WERI-Rb-1 (cell line): Measurements from ENCODE around the gene RSPH9.

Experiments
- DNase-seq: peaks from one replicate; pipeline ENCODE4 v3.0.0-alpha.2; 2020
- H3K27ac ChIP-seq: fragments of 250-450 bp; sonication (Bioruptor Pico); 2 replicates; pipeline ENCODE4 v1.5.1; 2020; ENCODE audit warnings: mild to moderate bottlenecking, moderate library complexity
- H3K27me3 ChIP-seq: fragments of 250-450 bp; sonication (Bioruptor Pico); 2 replicates; pipeline ENCODE4 v1.5.1; 2021; ENCODE audit warnings: mild to moderate bottlenecking, low read depth, moderate library complexity; ENCODE audit not compliant: insufficient read depth, severe bottlenecking
- H3K36me3 ChIP-seq: fragments of 250-450 bp; sonication (Bioruptor Pico); 2 replicates; pipeline ENCODE4 v1.5.1; 2020; ENCODE audit warnings: mild to moderate bottlenecking, moderate library complexity
- H3K4me3 ChIP-seq: 2 replicates; pipeline ENCODE4 v1.5.1; 2011; ENCODE audit warnings: low read depth, mild to moderate bottlenecking, control low read depth, low read length
- H3K9me3 ChIP-seq: fragments of 250-450 bp; sonication (Bioruptor Pico); 2 replicates; pipeline ENCODE4 v1.5.1; 2021; ENCODE audit warnings: mild to moderate bottlenecking, moderate library complexity; ENCODE audit not compliant: severe bottlenecking
- CTCF ChIP-seq: IDR thresholded peaks from 2 replicates; pipeline ENCODE4 v1.5.1; 2011; ENCODE audit warnings: low read depth, mild to moderate bottlenecking, control low read depth, inconsistent platforms, low read length

RSPH9 gene

GRCh38 chr6:43710576-43710975 lies 65.7 kb downstream of the RSPH9 start:
- H3K9me3 ChIP-seq = no peaks in the 10 kb centered on the region
- no peak overlapping the region for H3K4me3 ChIP-seq
- no peak overlapping the region for H3K27ac ChIP-seq
- H3K27me3 ChIP-seq = no peaks in the 10 kb centered on the region
- no peak for DNase-seq
- no peak for TF ChIP-seq CTCF
- no peaks in the 10 kb centered on the region for H3K36me3 ChIP-seq

- no peaks in the 10 kb centered on the region for H3K36me3 ChIP-seq
- no peak overlapping the region for H3K4me3 ChIP-seq
- H3K27ac ChIP-seq = no peak overlapping the region
- TF ChIP-seq CTCF = no peak
- no peaks in the 10 kb centered on the region for H3K9me3 ChIP-seq
- no peak for DNase-seq
- H3K27me3 ChIP-seq = no peaks in the 10 kb centered on the region
These were observed 67.7 kb downstream of the RSPH9 start for GRCh38 chr6:43712579-43712978.

GRCh38 chr6:43713643-43714310 lies 68.9 kb downstream of the RSPH9 start:
- Histone ChIP-seq H3K4me3 (no peak overlapping the region), H3K27me3 (no peaks in the 10 kb centered on the region), H3K9me3 (no peaks in the 10 kb centered on the region), H3K36me3 (no peaks in the 10 kb centered on the region), H3K27ac (no peak overlapping the region)
- no peak for DNase-seq
- no peak for TF ChIP-seq CTCF

- no peak for DNase-seq
- no peaks in the 10 kb centered on the region for H3K9me3 ChIP-seq
- H3K4me3 ChIP-seq = no peak overlapping the region
- no peak for TF ChIP-seq CTCF
- H3K27me3 ChIP-seq = no peaks in the 10 kb centered on the region
- H3K36me3 ChIP-seq = no peaks in the 10 kb centered on the region
- no peak overlapping the region for H3K27ac ChIP-seq
These were observed 69.6 kb downstream of the RSPH9 start for GRCh38 chr6:43714311-43715055.

- no peaks in the 10 kb centered on the region for H3K9me3 ChIP-seq
- no peak overlapping the region for H3K4me3 ChIP-seq
- no peaks in the 10 kb centered on the region for H3K36me3 ChIP-seq
- no peaks in the 10 kb centered on the region for H3K27me3 ChIP-seq
- no peak for DNase-seq
- H3K27ac ChIP-seq = no peak overlapping the region
- no peak for TF ChIP-seq CTCF
These were observed 70.4 kb downstream of the RSPH9 start for GRCh38 chr6:43715056-43715788.
